KMS-11 (cell line): ENCODE measurements around the gene TMEM127.

ENCODE experiments used
- H2AFZ ChIP-seq: fragments of 200-600 bp; sonication (generic); 2 replicates; pipeline ENCODE4 v1.6.1; 2016; ENCODE audit warnings: antibody characterized with exemption, mixed run types, low read depth
- H3K27ac ChIP-seq: fragments of 200-600 bp; sonication (generic); 2 replicates; pipeline ENCODE4 v1.6.1; 2016; ENCODE audit warnings: mild to moderate bottlenecking, mixed run types
- H3K27me3 ChIP-seq: fragments of 200-600 bp; sonication (generic); 2 replicates; pipeline ENCODE4 v1.6.1; 2017; ENCODE audit warnings: mild to moderate bottlenecking, low read depth, mixed run types, moderate library complexity; ENCODE audit not compliant: insufficient read depth
- H3K36me3 ChIP-seq: fragments of 200-600 bp; sonication (generic); 2 replicates; pipeline ENCODE4 v1.6.1; 2017; ENCODE audit warnings: mild to moderate bottlenecking, mixed run types; ENCODE audit not compliant: insufficient read depth
- H3K4me1 ChIP-seq: fragments of 200-600 bp; sonication (generic); 2 replicates; pipeline ENCODE4 v1.6.1; 2016; ENCODE audit warnings: mild to moderate bottlenecking, low read depth, mixed run types; ENCODE audit not compliant: poor library complexity, severe bottlenecking
- H3K4me2 ChIP-seq: fragments of 200-600 bp; sonication (generic); 2 replicates; pipeline ENCODE4 v1.7.0; 2016; ENCODE audit warnings: mild to moderate bottlenecking, mixed run types
- H3K4me3 ChIP-seq: fragments of 200-600 bp; sonication (generic); IDR thresholded peaks from 2 replicates; pipeline ENCODE4 v1.6.1; 2017; ENCODE audit warnings: low read depth, low read length, mixed read lengths; ENCODE audit not compliant: insufficient read depth
- H3K79me2 ChIP-seq: fragments of 200-600 bp; sonication (generic); 2 replicates; pipeline ENCODE4 v1.6.1; 2016; ENCODE audit warnings: low read depth, mixed run types; ENCODE audit not compliant: insufficient read depth
- H3K9ac ChIP-seq: fragments of 200-600 bp; sonication (generic); 2 replicates; pipeline ENCODE4 v1.6.1; 2016; ENCODE audit warnings: mild to moderate bottlenecking, mixed run types
- H4K20me1 ChIP-seq: fragments of 200-600 bp; sonication (generic); 2 replicates; pipeline ENCODE4 v1.6.1; 2016; ENCODE audit warnings: mild to moderate bottlenecking, mixed run types; ENCODE audit not compliant: insufficient read depth
- CTCF ChIP-seq: fragments of 200-600 bp; sonication (generic); conservative IDR thresholded peaks from 2 replicates; pipeline ENCODE4 v1.6.1; 2017; ENCODE audit warnings: low read depth, mild to moderate bottlenecking, antibody characterized with exemption, low read length, moderate library complexity, mixed read lengths

Gene TMEM127

GRCh38 chr2:96274355-96275056 is 8.7 kb upstream of the TMEM127 start:
- H3K27ac ChIP-seq, result no peak overlapping the region
- no peak overlapping the region for H3K9ac ChIP-seq
- H3K27me3 ChIP-seq, result no peaks in the 10 kb centered on the region
- TF ChIP-seq CTCF, result no peak
- no peaks in the 10 kb centered on the region for H3K4me1 ChIP-seq
- H3K4me2 ChIP-seq, result no peak overlapping the region
- no peaks in the 10 kb centered on the region; the same call in 1 of the 2 replicates for H3K36me3 ChIP-seq
- no peaks in the 10 kb centered on the region for H4K20me1 ChIP-seq
- no peak overlapping the region for H2AFZ ChIP-seq
- H3K4me3 ChIP-seq, result no peak overlapping the region
- H3K79me2 ChIP-seq, result no peaks in the 10 kb centered on the region

GRCh38 chr2:96273763-96274162 is 8.0 kb upstream of the TMEM127 start:
- no peaks in the 10 kb centered on the region for H3K4me1 ChIP-seq
- H3K36me3 ChIP-seq, result peaks cover 2% of the 10 kb centered on the region; the same call in 1 of the 2 replicates
- no peak overlapping the region for H3K4me3 ChIP-seq
- H3K27ac ChIP-seq, result no peak overlapping the region
- no peaks in the 10 kb centered on the region for H3K27me3 ChIP-seq
- no peak overlapping the region for H3K4me2 ChIP-seq
- H3K9ac ChIP-seq, result no peak overlapping the region
- no peak for TF ChIP-seq CTCF
- no peak overlapping the region for H2AFZ ChIP-seq
- no peaks in the 10 kb centered on the region for H3K79me2 ChIP-seq
- H4K20me1 ChIP-seq, result no peaks in the 10 kb centered on the region

GRCh38 chr2:96271995-96272394 is 6.2 kb upstream of the TMEM127 start:
- Histone ChIP-seq H3K4me3 (no peak overlapping the region), H3K4me1 (peaks cover 8% of the 10 kb centered on the region), H3K79me2 (peaks cover 10% of the 10 kb centered on the region; the same call in 1 of the 2 replicates), H3K36me3 (peaks cover 3% of the 10 kb centered on the region; the same call in 1 of the 2 replicates), H4K20me1 (no peaks in the 10 kb centered on the region), H3K27me3 (no peaks in the 10 kb centered on the region), H3K9ac (no peak overlapping the region), H3K27ac (no peak overlapping the region), H2AFZ (no peak overlapping the region), H3K4me2 (no peak overlapping the region)
- no peak for TF ChIP-seq CTCF

- H4K20me1 ChIP-seq, result no peaks in the 10 kb centered on the region
- H3K4me3 ChIP-seq, result no peak overlapping the region
- peaks cover 41% of the 10 kb centered on the region for H3K79me2 ChIP-seq
- H3K36me3 ChIP-seq, result peaks cover 3% of the 10 kb centered on the region; the same call in 1 of the 2 replicates
- H3K4me2 ChIP-seq, result peak overlapping the region; percentile 96
- H3K27ac ChIP-seq, result no peak overlapping the region
- no peak overlapping the region for H2AFZ ChIP-seq
- no peaks in the 10 kb centered on the region for H3K27me3 ChIP-seq
- no peak overlapping the region for H3K9ac ChIP-seq
- peaks cover 21% of the 10 kb centered on the region for H3K4me1 ChIP-seq
- peak; percentile 39; the same call in 1 of the 2 replicates for TF ChIP-seq CTCF
These were observed 1.6 kb upstream of the TMEM127 start for GRCh38 chr2:96267159-96267971.
